HepG2 (cell line): ENCODE measurements around the gene FLYWCH1. TPM values are rescaled to one million over a fixed set of nuclear protein-coding genes. Genes with fewer than 3 reads are reported as not detected.
A peak's percentile ranks its signal among the peaks of the same experiment; 100 is the strongest.

Experiments
- DZIP1 ChIP-seq: sonication (generic); formaldehyde crosslinking; IDR thresholded peaks from 2 replicates; pipeline ENCODE4 v1.5.0; 2020; ENCODE audit warnings: mild to moderate bottlenecking, missing genetic modification reagents
- ELK4 ChIP-seq: sonication (generic); formaldehyde crosslinking; IDR thresholded peaks from 2 replicates; pipeline ENCODE4 v1.9.0; 2021; ENCODE audit warnings: missing genetic modification reagents, borderline replicate concordance
- MTA1 ChIP-seq: sonication (generic); formaldehyde crosslinking; IDR thresholded peaks from 2 replicates; pipeline ENCODE4 v1.4.0; 2020; ENCODE audit warnings: missing genetic modification reagents, mild to moderate bottlenecking, borderline replicate concordance
- MZF1 ChIP-seq: sonication (generic); formaldehyde crosslinking; IDR thresholded peaks from 2 replicates; pipeline ENCODE4 v1.8.1; 2023; ENCODE audit warnings: mild to moderate bottlenecking, missing genetic modification reagents, borderline replicate concordance
- RBM39 ChIP-seq: fragments of 200-400 bp; formaldehyde crosslinking; IDR thresholded peaks from one replicate; pipeline ENCODE4 v1.6.1; 2018; ENCODE audit warnings: antibody characterized with exemption, mild to moderate bottlenecking, low read depth, low read length; ENCODE audit not compliant: poor library complexity, severe bottlenecking
- RELA ChIP-seq: sonication (generic); formaldehyde crosslinking; IDR thresholded peaks from 2 replicates; pipeline ENCODE4 v1.4.0; 2020; ENCODE audit warnings: missing genetic modification reagents
- SMAD9 ChIP-seq: sonication (generic); formaldehyde crosslinking; IDR thresholded peaks from 2 replicates; pipeline ENCODE4 v1.5.1; 2020; ENCODE audit warnings: mild to moderate bottlenecking, missing genetic modification reagents
- TCF7 ChIP-seq: sonication (generic); IDR thresholded peaks from 2 replicates; pipeline ENCODE4 v1.6.1; 2016; ENCODE audit warnings: antibody characterized with exemption, low read depth
- TRAFD1 ChIP-seq: sonication (generic); formaldehyde crosslinking; IDR thresholded peaks from 2 replicates; pipeline ENCODE4 v1.5.1; 2020; ENCODE audit warnings: missing genetic modification reagents, mild to moderate bottlenecking, borderline replicate concordance
- ZNF205 ChIP-seq: IDR thresholded peaks from 2 replicates; pipeline ENCODE4 v1.6.1; 2018; ENCODE audit warnings: missing biosample characterization, missing genetic modification reagents
- ZNF3 ChIP-seq: IDR thresholded peaks from 2 replicates; pipeline ENCODE4 v1.7.0; 2017; ENCODE audit warnings: inconsistent platforms
- ZNF562 ChIP-seq: sonication (generic); formaldehyde crosslinking; IDR thresholded peaks from 2 replicates; pipeline ENCODE4 v1.8.0; 2022; ENCODE audit warnings: missing genetic modification reagents, borderline replicate concordance
- ZNF576 ChIP-seq: sonication (generic); formaldehyde crosslinking; IDR thresholded peaks from 2 replicates; pipeline ENCODE4 v1.4.0; 2020; ENCODE audit warnings: mild to moderate bottlenecking, missing genetic modification reagents
- ZNF674 ChIP-seq: sonication (generic); formaldehyde crosslinking; IDR thresholded peaks from 2 replicates; pipeline ENCODE4 v1.5.0; 2020; ENCODE audit warnings: low read depth, mild to moderate bottlenecking, missing genetic modification reagents
- ZNF709 ChIP-seq: sonication (generic); formaldehyde crosslinking; IDR thresholded peaks from 2 replicates; pipeline ENCODE4 v1.5.0; 2020; ENCODE audit warnings: mild to moderate bottlenecking, missing genetic modification reagents
- ZNF75D ChIP-seq: sonication (generic); formaldehyde crosslinking; IDR thresholded peaks from 2 replicates; pipeline ENCODE4 v1.8.1; 2023; ENCODE audit warnings: missing genetic modification reagents, mild to moderate bottlenecking, borderline replicate concordance
- ZSCAN30 ChIP-seq: sonication (generic); formaldehyde crosslinking; IDR thresholded peaks from 2 replicates; pipeline ENCODE4 v1.5.0; 2020; ENCODE audit warnings: mild to moderate bottlenecking, missing genetic modification reagents
- ZUFSP ChIP-seq: sonication (generic); formaldehyde crosslinking; IDR thresholded peaks from 2 replicates; pipeline ENCODE4 v1.9.0; 2021; ENCODE audit warnings: missing genetic modification reagents, mild to moderate bottlenecking, borderline replicate concordance
- polyA plus RNA-seq, 8 experiments: library from polyadenylated mRNA; depleted of rRNA in 3 of 8; stranded (reverse) in 7 of 8; unstranded in 1 of 8; fragments of >200 nt; fragmentation: Illumina TruSeq in 4 of 8; extraction: Trizol in 4 of 8; gene quantifications; 2 replicates each; pipeline versions ENCODE4 v1.2.1 to v1.2.3, GENCODE V29; 2011 to 2016; ENCODE audit warnings: low read depth in 4 of 8, missing spikeins in 1 of 8, mixed read lengths in 1 of 8; ENCODE audit not compliant: insufficient read depth in 1 of 8
- total RNA-seq, 5 experiments: library from RNA; depleted of rRNA; stranded (reverse); fragments of >200 nt; fragmentation: Illumina TruSeq; extraction: Trizol; gene quantifications; 2 replicates each; pipeline ENCODE4 v1.2.3, GENCODE V29; 2016; ENCODE audit warnings: low read depth in 1 of 5
- TF ChIP-seq, protein P1 (sequence below): sonication (generic); formaldehyde crosslinking; IDR thresholded peaks from 2 replicates; pipeline ENCODE4 v1.8.0; 2022; ENCODE audit warnings: missing genetic modification reagents, low read depth, mild to moderate bottlenecking, borderline replicate concordance
- TF ChIP-seq, protein P2 (sequence below): sonication (generic); formaldehyde crosslinking; IDR thresholded peaks from 2 replicates; pipeline ENCODE4 v1.4.0; 2020; ENCODE audit warnings: mild to moderate bottlenecking, missing genetic modification reagents

The FLYWCH1 gene
- total and polyA plus RNA-seq, 2 of the 13 experiments (the other 11 are each of a cell fraction or from before 2014, with no cell fraction given), result 7.3 to 12.4 TPM

GRCh38 chr16:2911638-2912329 is at the start of gene FLYWCH1 (continued):
- TF ChIP-seq DZIP1 (CRISPR knock-in tag), result 0 out of 2 replicates have a peak, but pooled peaks have one; percentile 69
- TF ChIP-seq ZNF576 (CRISPR knock-in tag), result no peak
- no peak for TF ChIP-seq TRAFD1
- no peak for TF ChIP-seq ZNF709 (CRISPR knock-in tag)
- TF ChIP-seq ZSCAN30 (CRISPR knock-in tag), result no peak
- no peak for TF ChIP-seq ZNF75D (CRISPR knock-in tag)
- TF ChIP-seq RELA (CRISPR knock-in tag), result no peak
- TF ChIP-seq TCF7, result no peak
- no peak for TF ChIP-seq SMAD9 (CRISPR knock-in tag)
- no peak for TF ChIP-seq ZNF674 (CRISPR knock-in tag)
- TF ChIP-seq RBM39, result no peak
- TF ChIP-seq ELK4, result no peak
- TF ChIP-seq MZF1 (CRISPR knock-in tag), result no peak
- no peak for TF ChIP-seq ZNF562 (CRISPR knock-in tag)
- no peak for TF ChIP-seq ZNF205 (CRISPR knock-in tag)
- TF ChIP-seq ZNF3, result no peak
- TF ChIP-seq, protein P1, sequence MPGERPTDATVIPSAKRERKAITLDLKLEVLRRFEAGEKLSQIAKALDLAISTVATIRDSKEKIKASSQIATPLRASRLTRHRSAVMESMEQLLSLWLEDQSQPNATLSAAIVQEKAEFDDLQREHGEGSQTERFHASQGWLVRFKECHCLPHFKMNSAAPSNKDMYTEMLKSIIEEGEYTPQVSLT (CRISPR knock-in tag), result no peak
- TF ChIP-seq, protein P2, sequence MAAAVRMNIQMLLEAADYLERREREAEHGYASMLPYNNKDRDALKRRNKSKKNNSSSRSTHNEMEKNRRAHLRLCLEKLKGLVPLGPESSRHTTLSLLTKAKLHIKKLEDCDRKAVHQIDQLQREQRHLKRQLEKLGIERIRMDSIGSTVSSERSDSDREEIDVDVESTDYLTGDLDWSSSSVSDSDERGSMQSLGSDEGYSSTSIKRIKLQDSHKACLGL, result no peak
- TF ChIP-seq ZUFSP (CRISPR knock-in tag), result no peak
- no peak for TF ChIP-seq MTA1 (CRISPR knock-in tag)
